Neuronal stem cell (in vitro differentiated cells): Measurements from ENCODE around the gene COIL.
A peak's percentile ranks its signal among the peaks of the same experiment; 100 is the strongest.

Experiments
- DNase-seq: peaks from one replicate; pipeline ENCODE4 v3.0.0-alpha.2; 2013; ENCODE audit warnings: low spot score
- H2AFZ ChIP-seq: one replicate; pipeline ENCODE4 v1.6.1; 2013; ENCODE audit warnings: mild to moderate bottlenecking, low read length, inconsistent platforms
- H2AK5ac ChIP-seq: 2 replicates; pipeline ENCODE4 v1.6.1; 2013; ENCODE audit warnings: low read depth, mild to moderate bottlenecking, inconsistent platforms, low read length, moderate library complexity, mixed read lengths
- H2BK120ac ChIP-seq: 2 replicates; pipeline ENCODE4 v1.6.1; 2013; ENCODE audit warnings: low read depth, mild to moderate bottlenecking, inconsistent platforms, low read length, moderate library complexity, mixed read lengths
- H2BK12ac ChIP-seq: one replicate; pipeline ENCODE4 v1.6.1; 2013; ENCODE audit warnings: low read length, inconsistent platforms
- H2BK15ac ChIP-seq: 2 replicates; pipeline ENCODE4 v1.6.1; 2013; ENCODE audit warnings: mild to moderate bottlenecking, low read length, inconsistent platforms, mixed read lengths
- H2BK5ac ChIP-seq: one replicate; pipeline ENCODE4 v1.6.1; 2013; ENCODE audit warnings: inconsistent platforms, mild to moderate bottlenecking, low read length, moderate library complexity
- H3K14ac ChIP-seq: one replicate; pipeline ENCODE4 v1.6.1; 2013; ENCODE audit warnings: low read length, inconsistent platforms
- H3K18ac ChIP-seq: 2 replicates; pipeline ENCODE4 v1.6.1; 2013; ENCODE audit warnings: low read length, inconsistent platforms
- H3K23ac ChIP-seq: 2 replicates; pipeline ENCODE4 v1.6.1; 2013; ENCODE audit warnings: low read depth, mild to moderate bottlenecking, mixed read lengths, low read length, inconsistent platforms; ENCODE audit not compliant: poor library complexity
- H3K27ac ChIP-seq: replicated peaks from 3 replicates; pipeline ENCODE4 v1.5.1; 2013; ENCODE audit warnings: low read length, inconsistent platforms
- H3K27me3 ChIP-seq, 3 experiments: 2 replicates each; pipeline ENCODE4 v1.6.1; 2013; ENCODE audit warnings: low read length in 3 of 3, mild to moderate bottlenecking in 2 of 3, inconsistent platforms in 1 of 3, low read depth in 1 of 3, mixed read lengths in 1 of 3, moderate library complexity in 1 of 3; ENCODE audit not compliant: control insufficient read depth in 3 of 3, insufficient read depth in 3 of 3
- H3K36me3 ChIP-seq, 2 donors: replicated peaks in 1 of 2; 2 replicates each; pipeline ENCODE4 v1.6.1; 2013; ENCODE audit warnings: low read length in 2 of 2; ENCODE audit not compliant: control insufficient read depth in 2 of 2, insufficient read depth in 2 of 2
- H3K4ac ChIP-seq: 2 replicates; pipeline ENCODE4 v1.6.1; 2013; ENCODE audit warnings: inconsistent platforms, mild to moderate bottlenecking, low read length, moderate library complexity
- H3K4me1 ChIP-seq, 2 donors: 1 replicate in 1 of 2; 2 replicates in 1 of 2; pipeline ENCODE4 v1.6.1; 2013; ENCODE audit warnings: low read length in 2 of 2, low read depth in 1 of 2; ENCODE audit not compliant: control insufficient read depth in 2 of 2, insufficient read depth in 1 of 2
- H3K4me2 ChIP-seq: one replicate; pipeline ENCODE4 v1.6.1; 2013; ENCODE audit warnings: mild to moderate bottlenecking, low read length, inconsistent platforms; ENCODE audit not compliant: insufficient read depth, poor library complexity, severe bottlenecking
- H3K4me3 ChIP-seq, 2 donors: 2 replicates each; pipeline ENCODE4 v1.5.1; 2013; ENCODE audit warnings: low read length in 2 of 2, mild to moderate bottlenecking in 2 of 2, inconsistent platforms in 1 of 2, moderate library complexity in 1 of 2
- H3K79me1 ChIP-seq: one replicate; pipeline ENCODE4 v1.6.1; 2013; ENCODE audit warnings: low read depth, mild to moderate bottlenecking, inconsistent platforms, low read length, moderate library complexity
- H3K9ac ChIP-seq: one replicate; pipeline ENCODE4 v1.6.1; 2013; ENCODE audit warnings: mild to moderate bottlenecking, low read depth, low read length, inconsistent platforms; ENCODE audit not compliant: poor library complexity
- H3K9me3 ChIP-seq, 2 donors: replicated peaks in 1 of 2; 2 replicates each; pipeline versions ENCODE3 to v1.6.1; 2013; ENCODE audit warnings: low read length in 2 of 2, mild to moderate bottlenecking in 2 of 2, inconsistent platforms in 1 of 2, low read depth in 1 of 2, mixed read lengths in 1 of 2, moderate library complexity in 1 of 2; ENCODE audit not compliant: control insufficient read depth in 2 of 2, insufficient read depth in 1 of 2
- H4K8ac ChIP-seq: one replicate; pipeline ENCODE4 v1.6.1; 2013; ENCODE audit warnings: low read depth, mild to moderate bottlenecking, inconsistent platforms, low read length, moderate library complexity
- H4K91ac ChIP-seq: one replicate; pipeline ENCODE4 v1.6.1; 2013; ENCODE audit warnings: low read length, low read depth, mild to moderate bottlenecking, inconsistent platforms; ENCODE audit not compliant: poor library complexity
- WGBS, 2 donors: extraction: QIAGEN DNeasy Blood & Tissue Kit; methylation state at CpG; one replicate each; pipeline ENCODE4 v1.1.7; 2013; ENCODE audit warnings: missing lambda C conversion rate in 2 of 2, mixed read lengths in 1 of 2; ENCODE audit not compliant: insufficient read length in 2 of 2, insufficient replicate concordance in 1 of 2; ENCODE audit errors: extremely low coverage in 2 of 2; 5-methylcytosine and 5-hydroxymethylcytosine counted together

The COIL gene

DNA sequence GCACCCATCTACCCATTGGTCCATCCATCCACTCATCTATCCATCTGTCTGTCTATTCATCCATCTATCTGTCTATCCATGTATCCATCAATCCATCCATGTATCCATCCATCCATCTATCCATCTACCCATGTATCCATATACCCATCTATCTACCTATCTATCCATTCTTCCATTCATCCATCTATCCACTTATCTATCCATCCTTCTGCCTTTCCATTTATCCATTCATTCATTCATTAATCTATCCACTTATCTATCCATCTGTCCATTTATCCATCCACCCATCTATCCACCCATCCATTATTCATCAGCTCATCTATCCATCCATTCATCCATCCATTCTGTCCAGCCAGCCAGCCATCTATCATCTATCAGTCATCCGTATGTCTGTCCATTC is 68.5 kb downstream of the COIL start:
- H3K4me1 ChIP-seq, result peaks cover 0 to 5% of the 10 kb centered on the region in 2 donors
- H3K23ac ChIP-seq, result no peak overlapping the region
- no peak overlapping the region for H3K9ac ChIP-seq
- DNase-seq, result no peak
- H2BK15ac ChIP-seq, result no peak overlapping the region
- H3K4me2 ChIP-seq, result no peak overlapping the region
- H3K36me3 ChIP-seq, result peaks cover 3 to 28% of the 10 kb centered on the region in 2 donors
- H3K4me3 ChIP-seq, result no peak overlapping the region
- no peak overlapping the region for H2BK120ac ChIP-seq
- no peaks in the 10 kb centered on the region for H3K27me3 ChIP-seq
- peaks cover 8 to 9% of the 10 kb centered on the region in 2 donors for H3K9me3 ChIP-seq
- H3K27ac ChIP-seq, result no peak overlapping the region
- no peak overlapping the region for H3K4ac ChIP-seq
- no peak overlapping the region for H4K91ac ChIP-seq
- no peak overlapping the region for H3K18ac ChIP-seq
- WGBS, 2 donors, result no CpG with 5 or more reads among the region's 1 CpG
- no peak overlapping the region for H4K8ac ChIP-seq
- H2AFZ ChIP-seq, result no peak overlapping the region
- H3K14ac ChIP-seq, result no peak overlapping the region
- no peak overlapping the region for H2BK5ac ChIP-seq
- no peaks in the 10 kb centered on the region for H3K79me1 ChIP-seq
- H2AK5ac ChIP-seq, result no peak overlapping the region
- no peak overlapping the region for H2BK12ac ChIP-seq

DNA sequence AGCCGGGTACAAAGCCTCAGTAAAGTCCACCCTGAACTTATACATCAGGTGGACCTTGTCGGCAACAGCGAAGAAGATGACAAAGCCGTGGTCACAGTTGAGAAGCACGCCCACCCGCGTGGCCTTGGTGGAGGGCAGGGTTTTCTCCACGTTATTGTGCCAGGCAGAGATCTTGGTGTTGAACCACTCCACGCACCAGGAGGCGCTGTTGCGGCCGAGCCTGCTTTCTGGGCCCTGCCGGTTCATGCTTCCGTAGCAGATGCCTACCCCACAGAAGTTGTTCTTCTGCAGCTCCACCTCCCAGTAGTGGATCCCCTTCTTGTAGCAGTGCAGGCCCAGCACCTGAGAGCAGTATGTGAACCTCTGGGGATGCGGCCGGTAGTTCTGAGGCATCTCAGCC is 69.1 kb downstream of the COIL start:
- Histone ChIP-seq H3K18ac (no peak overlapping the region), H3K14ac (no peak overlapping the region), H4K8ac (no peak overlapping the region), H3K23ac (no peak overlapping the region), H3K27me3 (no peaks in the 10 kb centered on the region), H3K4me3 (peak overlapping the region in 1 of 2 donors; percentile 16), H3K79me1 (no peaks in the 10 kb centered on the region), H3K4ac (no peak overlapping the region), H3K27ac (no peak overlapping the region), H2AFZ (no peak overlapping the region), H3K4me2 (no peak overlapping the region), H2BK12ac (no peak overlapping the region), H3K36me3 (peaks cover 3 to 28% of the 10 kb centered on the region in 2 donors), H2BK5ac (no peak overlapping the region), H3K9ac (no peak overlapping the region), H3K4me1 (peaks cover 0 to 5% of the 10 kb centered on the region in 2 donors), H2BK120ac (no peak overlapping the region), H2BK15ac (no peak overlapping the region), H4K91ac (no peak overlapping the region), H3K9me3 (peaks cover 8 to 13% of the 10 kb centered on the region in 2 donors), H2AK5ac (no peak overlapping the region)
- no CpG with 5 or more reads among the region's 16 CpGs for WGBS, 2 donors
- no peak for DNase-seq

DNA sequence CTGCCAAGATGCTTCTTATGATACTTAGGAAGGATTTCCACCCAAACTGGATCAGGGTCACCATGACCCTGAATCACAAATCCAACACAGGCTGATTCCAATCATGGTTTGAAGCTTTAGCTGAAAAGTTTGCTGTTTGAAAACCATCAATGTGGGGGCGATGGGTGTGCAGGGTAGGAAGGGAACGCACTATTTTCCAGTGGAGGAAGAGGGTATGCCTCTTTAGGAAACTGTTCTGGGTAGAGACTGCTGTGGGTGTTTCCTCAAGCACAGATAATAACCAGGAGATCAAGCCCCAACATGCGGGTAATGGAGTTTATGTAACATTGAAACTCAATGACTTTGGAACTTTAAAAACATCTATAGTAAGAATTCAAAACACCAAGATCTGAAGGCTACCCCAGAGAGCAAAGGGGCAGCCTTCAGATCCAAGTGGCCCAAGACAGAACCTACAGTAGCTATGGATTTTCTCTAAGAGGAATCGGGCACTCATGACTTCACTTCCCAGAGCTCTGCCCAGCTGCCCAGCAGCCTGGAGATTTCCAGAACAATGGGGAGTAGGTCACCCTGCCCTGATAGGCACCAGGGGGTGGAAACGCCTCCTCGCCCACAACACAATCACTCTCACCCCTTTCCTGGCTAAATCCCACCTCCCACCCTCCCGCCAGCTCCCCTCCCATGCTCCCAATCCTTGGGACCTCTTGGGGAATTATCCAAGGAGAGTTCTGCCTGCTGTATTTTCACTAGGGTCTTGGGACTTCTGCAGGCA is 69.8 kb downstream of the COIL start:
- Histone ChIP-seq H3K9me3 (peaks cover 8 to 13% of the 10 kb centered on the region in 2 donors), H3K4me2 (no peak overlapping the region), H4K91ac (no peak overlapping the region), H3K79me1 (no peaks in the 10 kb centered on the region), H3K14ac (no peak overlapping the region), H2BK15ac (no peak overlapping the region), H3K4ac (no peak overlapping the region), H2AK5ac (no peak overlapping the region), H2BK5ac (no peak overlapping the region), H2AFZ (no peak overlapping the region), H2BK12ac (no peak overlapping the region), H3K18ac (no peak overlapping the region), H3K36me3 (peaks cover 3 to 28% of the 10 kb centered on the region in 2 donors), H3K4me1 (peaks cover 0 to 5% of the 10 kb centered on the region in 2 donors), H3K27me3 (no peaks in the 10 kb centered on the region), H2BK120ac (no peak overlapping the region), H3K4me3 (no peak overlapping the region), H4K8ac (no peak overlapping the region), H3K9ac (no peak overlapping the region), H3K27ac (no peak overlapping the region), H3K23ac (no peak overlapping the region)
- WGBS, 2 donors, result no CpG with 5 or more reads among the region's 7 CpGs
- DNase-seq, result no peak

- no peak overlapping the region for H4K8ac ChIP-seq
- no peak overlapping the region for H3K4ac ChIP-seq
- H3K23ac ChIP-seq, result no peak overlapping the region
- H2BK15ac ChIP-seq, result no peak overlapping the region
- WGBS, 2 donors, result no CpG with 5 or more reads among the region's 6 CpGs
- no peak overlapping the region for H3K4me3 ChIP-seq
- peak overlapping the region; percentile 4 for H3K14ac ChIP-seq
- no peaks in the 10 kb centered on the region for H3K79me1 ChIP-seq
- no peak overlapping the region for H3K9ac ChIP-seq
- no peak for DNase-seq
- H2AFZ ChIP-seq, result no peak overlapping the region
- no peak overlapping the region for H3K4me2 ChIP-seq
- peaks cover 0 to 2% of the 10 kb centered on the region in 2 donors for H3K4me1 ChIP-seq
- H2BK12ac ChIP-seq, result no peak overlapping the region
- no peak overlapping the region for H3K18ac ChIP-seq
- H2AK5ac ChIP-seq, result no peak overlapping the region
- no peak overlapping the region for H2BK120ac ChIP-seq
- no peak overlapping the region for H2BK5ac ChIP-seq
- H4K91ac ChIP-seq, result no peak overlapping the region
- no peaks in the 10 kb centered on the region for H3K27me3 ChIP-seq
- peaks cover 8 to 13% of the 10 kb centered on the region in 2 donors for H3K9me3 ChIP-seq
- peaks cover 3 to 28% of the 10 kb centered on the region in 2 donors for H3K36me3 ChIP-seq
- H3K27ac ChIP-seq, result no peak overlapping the region
Measured at GRCh38 chr17:56890390-56890789, 70.5 kb downstream of the COIL start.
